Measurements from ENCODE around the gene NANOS3.
A peak's percentile ranks its signal among the peaks of the same experiment; 100 is the strongest.

Gene NANOS3

DNA sequence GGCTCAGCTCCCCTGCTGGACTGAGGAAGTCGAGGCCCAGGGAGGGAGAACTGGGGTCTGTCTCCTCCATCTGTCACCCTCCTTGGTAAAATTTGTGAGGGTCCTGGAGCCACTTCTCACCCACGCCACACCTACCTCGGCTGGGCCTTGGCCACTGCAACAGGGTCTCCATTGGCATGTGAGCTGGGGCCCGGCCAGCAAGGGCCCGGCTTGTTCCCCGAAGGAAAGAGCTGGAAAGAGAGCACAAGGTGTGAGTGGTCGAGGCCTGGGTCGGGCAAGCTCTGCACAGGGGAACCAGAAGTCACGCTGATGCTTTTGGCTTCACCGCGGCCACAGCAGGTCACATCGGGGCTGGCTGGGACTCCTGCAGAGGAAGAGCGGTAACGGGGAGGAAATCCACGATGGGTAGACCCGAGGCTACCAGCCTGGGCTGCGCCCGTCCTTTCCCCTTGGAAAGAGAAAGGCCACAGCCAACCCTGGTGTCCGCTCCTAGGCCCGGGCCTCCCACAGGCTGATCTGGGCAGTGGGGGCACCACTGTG lies 9.0 kb downstream of the NANOS3 start:
- DNase-seq (ENCODE audit: low read depth): no peak

DNA sequence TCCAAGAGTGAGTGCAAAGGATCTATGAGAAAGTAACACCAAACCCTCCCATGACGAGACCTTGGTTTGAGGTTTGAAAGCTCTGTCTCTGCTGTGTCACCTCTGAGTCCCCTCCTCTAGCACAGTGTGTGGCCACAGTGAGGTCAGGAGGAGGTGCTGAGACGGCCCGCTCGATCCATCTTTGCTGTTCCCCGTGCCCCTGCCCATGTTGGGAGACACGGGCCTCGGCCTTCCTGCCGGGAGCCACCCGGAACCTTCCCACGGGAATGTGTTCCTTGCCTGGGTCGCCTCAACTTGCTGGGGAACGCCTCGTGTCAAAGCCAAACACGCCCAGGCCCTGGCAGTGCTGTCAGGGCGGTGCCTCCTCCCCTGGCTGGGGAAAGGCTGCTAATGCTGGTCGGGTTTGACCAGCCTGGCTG lies 10.1 kb downstream of the NANOS3 start:
- no peak for DNase-seq (ENCODE audit: low read depth)

DNA sequence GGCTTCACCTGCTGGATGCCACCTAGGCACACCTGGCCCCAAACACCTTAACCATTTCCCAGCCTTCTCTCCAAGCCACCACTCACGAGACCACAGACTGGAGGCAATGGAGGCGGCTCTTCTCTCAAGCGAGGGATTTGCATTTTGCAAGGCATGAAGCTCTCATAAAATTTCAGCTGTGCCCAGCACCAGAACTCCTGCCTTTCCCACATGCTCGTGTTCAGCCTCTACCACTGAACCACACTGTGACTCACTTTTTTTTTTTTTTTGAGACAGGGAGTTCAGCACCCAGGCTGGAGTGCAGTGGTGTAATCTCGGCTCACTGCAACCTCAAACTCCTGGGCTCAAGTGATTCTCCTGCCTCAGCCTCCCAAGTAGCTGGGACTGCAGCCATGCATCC lies 10.6 kb downstream of the NANOS3 start:
- DNase-seq (ENCODE audit: low read depth): peak; percentile 46

DNA sequence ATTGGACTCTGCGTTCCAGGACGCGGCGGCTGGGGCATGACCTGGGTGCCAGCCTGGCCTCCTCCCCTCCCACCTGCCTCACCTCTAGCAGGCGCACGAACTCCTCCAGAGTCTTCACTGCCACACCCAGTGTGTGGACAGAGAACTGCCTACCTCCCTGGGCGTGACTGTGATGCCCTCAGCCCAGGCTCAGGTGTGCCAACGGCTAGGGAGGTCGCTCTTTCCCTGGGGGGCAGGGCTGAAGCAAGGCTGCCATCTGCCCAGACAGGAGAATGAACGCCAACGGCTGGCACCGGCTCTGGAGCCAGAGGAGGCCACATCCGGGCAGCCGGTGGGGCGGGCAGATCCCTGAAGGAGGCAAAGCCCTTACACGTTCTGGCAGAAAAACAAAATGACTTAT lies 11.3 kb downstream of the NANOS3 start:
- DNase-seq (ENCODE audit: low read depth): no peak

DNA sequence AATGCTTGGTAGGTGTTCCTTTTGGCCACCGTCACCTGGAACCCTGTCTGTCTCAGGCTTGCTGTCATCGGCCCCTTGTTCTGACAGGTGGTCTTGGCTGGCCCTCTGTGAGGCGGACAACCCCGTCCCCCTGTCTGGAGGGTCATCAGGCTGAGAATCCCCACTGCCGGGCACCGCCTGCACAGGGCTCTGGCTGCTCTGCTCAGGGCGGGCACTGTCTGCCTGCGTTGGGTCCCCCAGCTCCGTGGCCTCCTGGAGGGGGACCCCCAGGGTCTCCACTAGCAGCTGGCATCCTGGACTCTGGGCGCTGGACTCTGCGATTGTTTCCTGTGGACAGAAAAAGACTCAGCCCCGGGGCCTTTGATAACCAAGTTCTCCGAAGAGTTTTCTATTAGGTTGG lies 13.2 kb downstream of the NANOS3 start:
- DNase-seq (ENCODE audit: low read depth): no peak

DNA sequence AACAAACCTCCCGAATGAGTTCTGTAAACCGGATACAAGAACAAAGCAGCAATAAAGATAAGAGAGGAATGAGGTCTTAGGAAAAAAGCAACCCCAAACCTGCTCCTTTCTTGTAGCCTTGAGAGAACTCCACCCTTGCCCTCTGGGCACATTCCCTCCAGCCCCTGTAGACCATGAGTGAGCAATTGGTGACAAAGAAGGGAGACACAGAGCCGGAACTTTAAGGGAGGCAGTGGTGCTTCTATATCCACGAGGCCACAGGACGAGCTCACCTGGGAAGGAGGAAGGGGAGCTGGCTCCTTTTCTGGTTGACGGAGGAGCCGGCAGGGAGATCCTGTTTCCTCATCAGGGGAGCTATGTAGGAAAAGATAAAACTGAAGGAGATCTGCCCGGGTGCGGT lies 15.9 kb downstream of the NANOS3 start:
- no peak for DNase-seq (ENCODE audit: low read depth)

DNA sequence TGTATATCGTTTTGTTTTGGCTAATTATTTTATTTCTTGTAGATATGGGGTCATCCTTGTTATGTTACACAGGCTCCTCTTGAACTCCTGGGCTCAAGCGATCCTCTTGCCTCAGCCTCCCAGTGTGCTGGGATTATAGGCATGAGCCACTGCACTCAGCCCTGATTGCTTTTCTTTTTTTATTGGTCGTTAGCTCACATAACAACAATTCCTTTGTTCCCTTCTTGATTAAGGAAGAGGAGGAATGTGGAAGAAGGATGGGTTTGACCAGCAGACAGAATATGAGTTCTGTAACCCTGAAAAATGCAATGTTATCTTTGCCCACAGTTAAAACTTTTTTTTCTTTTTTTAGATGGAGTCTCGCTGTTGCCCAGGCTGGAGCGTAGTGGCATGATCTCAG lies 17.6 kb downstream of the NANOS3 start:
- no peak for DNase-seq (ENCODE audit: low read depth)

DNA sequence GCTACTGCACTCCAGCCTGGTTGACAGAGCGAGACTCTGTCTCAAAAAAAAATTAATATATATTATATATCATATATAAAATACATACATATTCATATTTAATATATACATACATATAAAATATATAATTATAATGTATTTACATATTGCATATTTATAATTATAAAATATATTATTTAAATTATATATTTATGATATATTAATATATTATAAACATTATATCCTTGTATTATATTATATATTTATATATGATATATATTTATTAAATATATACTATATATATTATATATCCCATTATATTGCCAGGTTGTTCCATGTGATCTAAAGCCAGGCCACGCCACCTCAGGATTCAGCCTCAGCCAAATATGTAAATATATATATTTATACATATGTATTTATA lies 19.3 kb downstream of the NANOS3 start:
- DNase-seq (ENCODE audit: low read depth): no peak

DNA sequence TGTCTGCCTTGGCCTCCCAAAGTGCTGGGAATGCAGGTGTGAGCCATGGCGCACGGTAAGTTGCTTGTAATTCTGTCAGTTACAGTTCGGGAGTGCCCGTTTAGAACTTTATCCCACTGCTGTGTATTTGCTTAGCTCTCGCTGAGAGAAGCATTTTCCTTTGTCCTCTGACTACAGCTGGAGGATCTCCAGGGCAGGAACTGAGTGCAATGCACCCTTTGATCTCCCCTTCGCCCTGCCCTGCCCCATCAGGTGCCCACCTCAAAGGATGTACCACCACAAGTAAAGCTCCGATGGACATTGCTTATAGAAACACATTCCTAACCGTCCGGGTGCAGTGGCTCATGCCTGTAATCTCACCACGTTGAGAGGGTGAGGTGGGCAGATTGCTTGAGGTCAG lies 22.5 kb downstream of the NANOS3 start:
- DNase-seq (ENCODE audit: low read depth): no peak

DNA sequence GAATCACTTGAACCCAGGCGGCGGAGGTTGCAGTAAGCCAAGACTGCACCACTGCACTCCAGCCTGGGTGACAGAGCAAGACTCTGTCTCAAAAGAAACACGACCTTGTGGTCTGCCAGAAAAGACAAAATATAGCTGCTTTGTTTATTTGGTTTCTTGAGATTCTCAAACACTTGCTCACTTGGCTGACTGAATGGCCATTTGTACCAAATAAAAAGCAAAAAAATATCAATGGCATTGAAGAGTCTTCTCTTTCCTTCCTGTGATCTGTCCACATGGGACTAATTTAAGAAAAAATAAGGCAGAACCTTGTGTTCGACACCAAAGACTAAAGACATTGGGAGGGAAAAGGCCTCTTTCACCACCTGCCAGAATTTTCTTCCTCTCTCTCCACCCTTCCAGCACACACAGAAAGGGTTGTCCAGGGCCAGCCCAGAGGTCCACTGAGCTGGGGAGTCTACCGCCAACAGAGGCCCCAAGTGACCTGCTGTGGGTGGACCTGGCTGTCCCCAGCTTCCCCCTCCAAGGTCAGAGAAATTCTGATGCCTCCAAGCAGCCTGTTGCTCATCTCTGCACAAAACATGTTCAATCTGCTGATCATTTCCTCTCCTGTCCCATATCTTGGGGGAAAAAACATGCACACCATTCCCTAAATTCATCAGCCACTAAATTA lies 23.1 kb downstream of the NANOS3 start:
- no peak for DNase-seq (ENCODE audit: low read depth)

DNA sequence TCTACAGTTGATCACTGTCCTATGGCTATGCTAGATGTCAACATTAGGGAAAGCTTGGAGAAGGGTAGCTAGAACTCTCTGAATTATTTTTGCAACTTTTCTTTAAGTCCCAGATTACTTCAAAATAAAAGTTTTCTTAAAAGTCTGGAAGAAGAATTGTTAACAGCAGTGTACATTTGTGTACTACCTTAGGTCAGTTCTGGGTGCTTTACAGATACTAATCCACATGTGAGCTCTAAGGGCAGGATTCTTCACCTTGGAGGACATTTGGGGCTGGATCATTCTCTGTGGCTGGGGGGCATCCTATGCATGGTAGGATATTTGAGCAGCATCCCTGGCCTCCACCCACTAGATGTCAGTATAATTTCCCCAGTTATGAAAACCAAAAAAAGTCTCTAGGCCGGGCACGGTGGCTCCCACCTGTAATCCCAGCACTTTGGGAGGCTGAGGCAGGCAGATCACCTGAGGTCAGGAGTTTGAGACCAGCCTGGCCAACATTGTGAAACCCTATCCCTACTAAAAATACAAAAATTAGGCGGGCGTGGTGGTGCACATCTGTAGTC lies 26.1 kb downstream of the NANOS3 start:
- no peak for DNase-seq (ENCODE audit: low read depth)

DNA sequence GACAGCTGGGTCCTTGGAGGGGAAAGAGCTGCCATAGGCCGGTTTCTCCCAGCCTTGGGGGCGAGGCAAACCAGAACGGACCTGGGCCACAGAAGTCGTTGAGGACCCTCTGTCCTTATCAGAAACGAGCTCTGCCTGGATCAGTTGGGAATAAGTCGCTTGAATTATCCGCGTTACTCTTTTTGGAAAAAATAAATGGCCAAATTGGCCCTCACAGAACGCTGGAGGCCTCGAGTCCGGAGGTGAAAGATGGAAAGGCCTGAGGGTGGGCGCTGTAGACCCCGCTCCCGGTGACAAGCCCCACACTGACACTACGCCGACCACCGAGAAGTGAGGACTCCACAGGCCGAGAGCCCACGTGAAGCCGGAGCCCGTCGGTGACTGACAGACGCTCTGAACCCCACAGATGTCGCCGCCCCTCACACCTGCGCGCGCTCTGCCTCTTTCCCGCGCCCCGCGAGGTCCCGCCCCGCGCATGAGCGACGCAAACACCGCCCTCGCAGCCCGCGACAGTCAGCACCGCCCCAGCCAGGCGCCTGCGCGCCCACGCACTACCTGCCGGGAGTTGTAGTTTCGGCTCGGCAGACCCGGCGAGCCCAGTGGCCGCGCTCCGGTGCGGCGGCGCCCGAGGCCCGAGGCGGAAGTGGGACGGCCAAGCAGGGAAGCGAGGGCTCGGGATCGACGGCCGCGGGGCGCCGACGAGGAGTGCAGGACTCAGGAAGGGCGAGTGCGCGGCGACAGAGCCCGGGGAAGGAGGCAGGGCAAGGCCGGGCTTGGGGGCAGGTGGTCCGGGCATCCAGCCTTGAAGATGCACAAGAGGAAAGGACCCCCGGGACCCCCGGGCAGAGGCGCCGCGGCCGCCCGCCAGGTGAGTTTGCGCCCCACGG lies 28.9 kb downstream of the NANOS3 start, which contains the start of the genes BRME1 and CC2D1A:
BRME1 (minus strand) TSS at position 484 of the 887 bp plus-strand sequence. CDS start 1,225 bp downstream, outside the sequence.
CC2D1A (plus strand) TSS at position 568 of the 887 bp plus-strand sequence; CDS start at position 809, 241 bp downstream.
- peak; percentile 64 for DNase-seq (ENCODE audit: low read depth)

DNA sequence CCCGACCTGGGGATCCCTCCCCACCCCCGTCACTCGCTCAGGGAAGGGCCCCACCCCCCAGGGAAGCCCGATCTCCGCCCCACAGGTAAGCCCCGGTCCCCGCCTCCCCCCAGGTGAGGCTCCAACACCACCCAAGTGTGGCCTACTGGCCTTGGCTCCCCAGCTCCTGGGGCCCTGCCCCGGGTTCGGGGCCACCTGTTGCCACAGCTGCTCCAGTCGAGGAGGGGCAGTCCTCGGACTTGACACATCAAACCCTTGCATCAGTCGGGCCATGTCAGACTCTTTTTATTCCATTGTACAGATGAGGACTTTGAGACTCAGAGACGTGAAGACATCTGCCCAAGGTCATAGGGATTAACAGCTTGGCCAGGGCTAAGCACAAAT lies 29.6 kb downstream of the NANOS3 start:
- DNase-seq (ENCODE audit: low read depth): no peak

DNA sequence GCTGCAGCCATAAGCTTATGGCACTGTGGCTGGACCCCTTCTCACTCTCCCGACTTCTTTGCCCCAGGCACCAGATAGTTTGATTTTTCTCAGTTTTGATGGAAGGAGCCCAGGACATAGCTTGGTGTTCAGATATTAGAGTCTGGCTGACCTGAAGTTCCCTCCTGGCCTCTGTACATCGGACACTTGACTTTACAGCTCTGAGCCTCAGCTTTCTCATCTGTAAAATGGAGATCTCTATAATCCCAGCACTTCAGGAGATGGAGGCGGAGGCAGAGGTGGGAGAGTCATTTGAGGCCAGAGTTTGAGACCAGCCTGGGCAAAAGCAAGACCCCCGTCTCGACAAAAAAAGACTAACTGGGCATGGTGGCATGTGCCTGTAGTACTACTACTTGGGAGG lies 30.0 kb downstream of the NANOS3 start:
- DNase-seq (ENCODE audit: low read depth): no peak

DNA sequence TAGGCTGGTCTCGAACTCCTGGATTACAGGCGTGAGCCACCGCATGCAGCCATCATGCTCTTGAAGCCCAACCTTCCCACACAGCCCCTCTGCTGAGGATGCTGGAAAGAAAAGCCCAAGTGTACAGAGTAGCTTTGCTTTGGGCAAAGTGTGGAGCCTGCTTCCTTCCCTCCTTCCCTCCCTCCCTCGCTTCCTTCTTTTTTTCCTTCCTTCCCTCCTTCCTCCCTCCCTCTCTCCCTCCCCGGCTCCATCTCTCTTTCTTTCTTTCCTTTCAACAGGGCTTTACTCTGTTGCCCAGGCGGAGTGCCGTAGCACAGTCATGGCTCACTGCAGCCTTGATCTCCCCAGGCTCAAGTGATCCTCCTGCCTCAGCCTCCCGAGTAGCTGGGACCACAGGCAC lies 31.7 kb downstream of the NANOS3 start:
- no peak for DNase-seq (ENCODE audit: low read depth)

DNA sequence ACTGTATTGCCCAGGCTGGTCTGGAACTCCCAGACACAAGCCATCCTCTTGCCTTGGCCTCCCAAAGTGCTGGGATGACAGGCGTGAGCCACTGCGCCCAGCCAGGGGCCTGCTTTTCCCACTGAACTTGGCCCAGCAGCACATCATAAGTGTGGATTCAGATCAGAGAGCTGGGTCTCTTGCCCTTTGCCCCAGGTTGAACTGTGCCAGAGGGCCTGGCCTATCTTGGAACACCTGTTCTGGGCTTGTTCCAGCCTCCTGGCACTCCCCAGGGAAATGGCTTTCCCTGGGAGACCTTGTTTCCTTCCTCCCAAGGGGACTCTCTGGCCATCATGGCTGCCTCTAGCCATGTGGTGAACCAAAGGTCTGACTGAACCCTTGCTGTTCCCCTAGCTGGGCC lies 32.5 kb downstream of the NANOS3 start:
- DNase-seq (ENCODE audit: low read depth): no peak

DNA sequence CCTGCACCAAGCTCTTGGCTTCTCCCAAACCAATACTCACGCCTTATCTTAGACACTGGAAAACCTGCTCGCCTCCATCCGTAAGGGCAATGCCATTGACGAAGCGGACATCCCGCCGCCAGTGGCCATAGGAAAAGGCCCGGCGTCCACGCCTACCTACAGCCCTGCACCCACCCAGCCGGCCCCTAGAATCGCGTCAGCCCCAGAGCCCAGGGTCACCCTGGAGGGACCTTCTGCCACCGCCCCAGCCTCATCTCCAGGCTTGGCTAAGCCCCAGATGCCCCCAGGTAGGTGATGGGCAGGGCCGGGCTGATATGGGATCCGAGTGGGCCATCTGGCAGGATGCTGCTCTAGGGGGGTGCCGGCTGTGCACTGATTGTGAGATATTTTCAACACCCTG lies 36.4 kb downstream of the NANOS3 start:
- DNase-seq (ENCODE audit: low read depth): no peak

DNA sequence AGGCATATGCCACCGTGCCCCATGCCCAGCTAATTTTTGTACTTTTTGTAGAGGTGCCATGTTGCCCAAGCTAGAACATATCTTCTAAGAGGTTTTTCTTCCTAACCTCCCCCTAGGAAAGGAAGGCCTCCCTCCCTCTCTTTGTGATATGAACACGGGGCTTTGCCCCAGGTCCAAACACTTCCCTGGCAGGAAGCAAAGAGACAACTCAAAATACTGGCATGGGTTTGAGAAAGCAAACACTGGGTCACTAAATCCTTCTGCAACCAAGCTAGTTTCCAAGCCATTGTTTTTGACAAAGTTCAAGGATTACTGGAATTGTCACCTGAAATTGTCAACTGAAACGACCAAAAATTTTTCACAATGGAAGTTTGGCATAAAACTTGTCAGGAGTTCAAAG lies 37.8 kb downstream of the NANOS3 start:
- no peak for DNase-seq (ENCODE audit: low read depth)

DNA sequence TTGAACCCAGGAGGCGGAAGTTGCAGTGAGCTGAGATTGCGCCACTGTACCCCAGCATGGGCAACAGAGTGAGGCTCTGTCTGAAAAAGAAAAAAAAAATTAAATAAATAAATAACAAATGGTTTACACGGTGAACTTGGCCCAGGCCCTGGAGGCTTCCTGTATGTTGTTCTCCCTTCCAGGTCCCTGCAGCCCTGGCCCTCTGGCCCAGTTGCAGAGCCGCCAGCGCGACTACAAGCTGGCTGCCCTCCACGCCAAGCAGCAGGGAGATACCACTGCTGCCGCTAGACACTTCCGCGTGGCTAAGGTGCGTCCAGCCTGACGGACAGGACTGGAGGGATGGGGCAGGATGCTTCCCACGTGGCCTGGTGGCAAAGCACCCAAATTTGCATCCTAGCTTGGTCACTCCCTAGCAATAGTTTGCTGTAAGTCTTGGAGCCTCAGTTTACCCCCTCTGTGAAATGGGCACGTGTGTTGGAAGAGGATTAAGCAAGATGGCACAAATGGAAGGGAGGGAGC lies 41.0 kb downstream of the NANOS3 start:
- no peak for DNase-seq (ENCODE audit: low read depth)

DNA sequence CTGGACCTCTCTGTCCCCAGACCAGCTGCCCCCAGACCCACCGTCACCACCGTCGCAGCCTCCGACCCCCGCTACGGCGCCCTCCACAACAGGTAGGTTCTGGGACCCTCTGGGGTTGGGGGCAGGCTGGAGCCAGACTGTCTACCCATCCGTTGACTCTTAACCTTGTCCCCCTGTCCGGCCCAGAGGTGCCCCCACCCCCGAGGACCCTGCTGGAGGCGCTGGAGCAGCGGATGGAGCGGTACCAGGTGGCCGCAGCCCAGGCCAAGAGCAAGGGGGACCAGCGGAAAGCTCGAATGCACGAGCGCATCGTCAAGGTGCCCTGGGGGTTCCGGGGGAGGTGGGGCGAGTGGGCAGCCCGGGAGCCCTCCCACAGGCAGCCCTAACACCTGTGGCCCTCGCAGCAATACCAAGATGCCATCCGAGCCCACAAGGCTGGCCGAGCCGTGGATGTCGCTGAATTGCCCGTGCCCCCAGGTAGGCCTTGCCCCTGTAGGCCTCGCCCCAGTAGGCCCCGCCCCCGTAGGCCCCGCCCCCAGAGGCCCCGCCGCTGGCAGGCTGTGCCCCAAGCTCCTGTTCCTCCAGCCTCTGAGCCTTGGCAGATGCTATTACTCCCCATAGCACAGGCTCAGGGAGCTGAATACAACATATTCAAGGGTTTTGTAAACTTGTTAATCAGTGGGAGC lies 41.9 kb downstream of the NANOS3 start:
- DNase-seq (ENCODE audit: low read depth): no peak

DNA sequence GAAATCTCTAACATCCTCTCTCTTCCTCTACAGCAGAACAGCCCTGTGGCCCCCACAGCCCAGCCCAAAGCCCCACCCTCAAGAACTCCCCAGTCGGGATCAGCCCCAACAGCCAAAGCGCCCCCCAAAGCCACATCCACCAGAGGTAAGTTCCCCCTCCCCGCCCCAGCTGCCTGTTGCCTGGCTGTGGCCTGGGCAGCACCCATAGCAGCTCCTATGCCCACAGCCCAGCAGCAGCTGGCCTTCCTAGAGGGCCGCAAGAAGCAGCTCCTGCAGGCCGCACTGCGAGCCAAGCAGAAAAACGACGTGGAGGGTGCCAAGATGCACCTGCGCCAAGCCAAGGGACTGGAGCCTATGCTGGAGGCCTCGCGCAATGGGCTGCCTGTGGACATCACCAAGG lies 43.6 kb downstream of the NANOS3 start:
- no peak for DNase-seq (ENCODE audit: low read depth)
